ENCODE data around the gene TCF12. TPM values are rescaled to one million over a fixed set of nuclear protein-coding genes. Genes with fewer than 3 reads are reported as not detected.

The TCF12 gene
- total RNA-seq, 1 donor from 2014 or later = 78.6 TPM

- H3K27me3 Mint-ChIP-seq = no peaks in the 10 kb centered on the region
- no peak for DNase-seq
- peaks cover 3% of the 10 kb centered on the region for H3K4me1 Mint-ChIP-seq
- no peak overlapping the region for H3K27ac Mint-ChIP-seq
- intact Hi-C loops (cut with micrococcal nuclease) = no loop called here
- H3K9me3 Mint-ChIP-seq = peaks cover 4% of the 10 kb centered on the region
- no peak overlapping the region for H3K4me3 Mint-ChIP-seq
- peaks cover 4% of the 10 kb centered on the region for H3K36me3 Mint-ChIP-seq (ENCODE audit: low read depth)
Measured at GRCh38 chr15:57098896-57099295, 180.5 kb downstream of the TCF12 start.

- H3K27ac Mint-ChIP-seq = no peak overlapping the region
- intact Hi-C loops (cut with micrococcal nuclease) = no loop called here
- H3K9me3 Mint-ChIP-seq = peaks cover 4% of the 10 kb centered on the region
- peaks cover 4% of the 10 kb centered on the region for H3K36me3 Mint-ChIP-seq (ENCODE audit: low read depth)
- H3K4me3 Mint-ChIP-seq = no peak overlapping the region
- no peak for DNase-seq
- no peaks in the 10 kb centered on the region for H3K27me3 Mint-ChIP-seq
- H3K4me1 Mint-ChIP-seq = peaks cover 3% of the 10 kb centered on the region
Measured at GRCh38 chr15:57100136-57100539, 181.7 kb downstream of the TCF12 start.

GRCh38 chr15:57102858-57103257 is 184.4 kb downstream of the TCF12 start:
- Mint-ChIP-seq H3K4me3 (no peak overlapping the region), H3K27ac (no peak overlapping the region)
- intact Hi-C loops (cut with micrococcal nuclease) = no loop called here

GRCh38 chr15:57108296-57108695 is 189.9 kb downstream of the TCF12 start:
- peaks cover 4% of the 10 kb centered on the region for H3K4me1 Mint-ChIP-seq
- no peak overlapping the region for H3K27ac Mint-ChIP-seq
- peaks cover 4% of the 10 kb centered on the region for H3K9me3 Mint-ChIP-seq
- no peak overlapping the region for H3K4me3 Mint-ChIP-seq
- H3K27me3 Mint-ChIP-seq = no peaks in the 10 kb centered on the region
- H3K36me3 Mint-ChIP-seq (ENCODE audit: low read depth) = peaks cover 12% of the 10 kb centered on the region
- intact Hi-C loops (cut with micrococcal nuclease) = no loop called here
- DNase-seq = no peak

More at GRCh38 chr15:57102858-57103257, 184.4 kb downstream of the TCF12 start:
- H3K4me1 Mint-ChIP-seq = peaks cover 3% of the 10 kb centered on the region
- peaks cover 11% of the 10 kb centered on the region for H3K36me3 Mint-ChIP-seq (ENCODE audit: low read depth)
- peaks cover 8% of the 10 kb centered on the region for H3K9me3 Mint-ChIP-seq
- H3K27me3 Mint-ChIP-seq = no peaks in the 10 kb centered on the region
- no peak for DNase-seq

- no peak overlapping the region for H3K4me3 Mint-ChIP-seq
- H3K36me3 Mint-ChIP-seq (ENCODE audit: low read depth) = peaks cover 12% of the 10 kb centered on the region
- intact Hi-C loops (cut with micrococcal nuclease) = no loop called here
- H3K27ac Mint-ChIP-seq = no peak overlapping the region
- no peak for DNase-seq
- H3K27me3 Mint-ChIP-seq = no peaks in the 10 kb centered on the region
- peaks cover 4% of the 10 kb centered on the region for H3K9me3 Mint-ChIP-seq
- H3K4me1 Mint-ChIP-seq = peaks cover 4% of the 10 kb centered on the region
Measured at GRCh38 chr15:57109005-57109404, 190.6 kb downstream of the TCF12 start.

GRCh38 chr15:57111002-57111401 is 192.6 kb downstream of the TCF12 start:
- Mint-ChIP-seq H3K9me3 (peaks cover 4% of the 10 kb centered on the region), H3K27ac (no peak overlapping the region), H3K36me3 (ENCODE audit: low read depth) (peaks cover 10% of the 10 kb centered on the region), H3K27me3 (no peaks in the 10 kb centered on the region), H3K4me3 (no peak overlapping the region), H3K4me1 (peaks cover 4% of the 10 kb centered on the region)
- intact Hi-C loops (cut with micrococcal nuclease) = no loop called here
- DNase-seq = no peak

GRCh38 chr15:57112178-57112577 is 193.7 kb downstream of the TCF12 start:
- no peaks in the 10 kb centered on the region for H3K27me3 Mint-ChIP-seq
- H3K27ac Mint-ChIP-seq = no peak overlapping the region
- DNase-seq = no peak
- peaks cover 5% of the 10 kb centered on the region for H3K36me3 Mint-ChIP-seq (ENCODE audit: low read depth)
- H3K4me3 Mint-ChIP-seq = no peak overlapping the region
- H3K9me3 Mint-ChIP-seq = peaks cover 2% of the 10 kb centered on the region
- intact Hi-C loops (cut with micrococcal nuclease) = no loop called here
- H3K4me1 Mint-ChIP-seq = peaks cover 4% of the 10 kb centered on the region

GRCh38 chr15:57114070-57114469 is 195.6 kb downstream of the TCF12 start:
- intact Hi-C loops (cut with micrococcal nuclease) = no loop called here
- Mint-ChIP-seq H3K36me3 (ENCODE audit: low read depth) (no peaks in the 10 kb centered on the region), H3K27me3 (no peaks in the 10 kb centered on the region), H3K9me3 (no peaks in the 10 kb centered on the region), H3K27ac (no peak overlapping the region), H3K4me3 (no peak overlapping the region), H3K4me1 (peaks cover 12% of the 10 kb centered on the region)
- no peak for DNase-seq

GRCh38 chr15:57118013-57118799 is 199.8 kb downstream of the TCF12 start:
- H3K4me3 Mint-ChIP-seq = no peak overlapping the region
- intact Hi-C loops (cut with micrococcal nuclease) = no loop called here
- DNase-seq = no peak
- peaks cover 8% of the 10 kb centered on the region for H3K36me3 Mint-ChIP-seq (ENCODE audit: low read depth)
- H3K9me3 Mint-ChIP-seq = no peaks in the 10 kb centered on the region
- H3K4me1 Mint-ChIP-seq = peaks cover 27% of the 10 kb centered on the region
- peak overlapping the region; percentile 38 for H3K27ac Mint-ChIP-seq
- no peaks in the 10 kb centered on the region for H3K27me3 Mint-ChIP-seq

GRCh38 chr15:57122080-57122840 is 203.8 kb downstream of the TCF12 start:
- intact Hi-C loops (cut with micrococcal nuclease) = no loop called here
- H3K4me1 Mint-ChIP-seq = peaks cover 27% of the 10 kb centered on the region
- H3K27ac Mint-ChIP-seq = no peak overlapping the region
- H3K36me3 Mint-ChIP-seq (ENCODE audit: low read depth) = peaks cover 21% of the 10 kb centered on the region
- H3K9me3 Mint-ChIP-seq = no peaks in the 10 kb centered on the region
- no peak for DNase-seq
- no peaks in the 10 kb centered on the region for H3K27me3 Mint-ChIP-seq
- no peak overlapping the region for H3K4me3 Mint-ChIP-seq

- Mint-ChIP-seq H3K27ac (no peak overlapping the region), H3K4me3 (no peak overlapping the region), H3K9me3 (no peaks in the 10 kb centered on the region), H3K4me1 (peaks cover 15% of the 10 kb centered on the region), H3K36me3 (ENCODE audit: low read depth) (peaks cover 21% of the 10 kb centered on the region), H3K27me3 (no peaks in the 10 kb centered on the region)
- DNase-seq = no peak
- intact Hi-C loops (cut with micrococcal nuclease) = no loop called here
Measured at GRCh38 chr15:57124036-57124435, 205.6 kb downstream of the TCF12 start.

- intact Hi-C loops (cut with micrococcal nuclease) = no loop called here
- Mint-ChIP-seq H3K36me3 (ENCODE audit: low read depth) (peaks cover 22% of the 10 kb centered on the region), H3K27ac (no peak overlapping the region), H3K27me3 (no peaks in the 10 kb centered on the region), H3K4me1 (peaks cover 18% of the 10 kb centered on the region), H3K4me3 (no peak overlapping the region), H3K9me3 (no peaks in the 10 kb centered on the region)
- no peak for DNase-seq
Measured at GRCh38 chr15:57129064-57129463, 210.6 kb downstream of the TCF12 start.

- Mint-ChIP-seq H3K4me3 (no peak overlapping the region), H3K9me3 (no peaks in the 10 kb centered on the region), H3K36me3 (ENCODE audit: low read depth) (peaks cover 15% of the 10 kb centered on the region), H3K27me3 (no peaks in the 10 kb centered on the region), H3K27ac (peak overlapping the region; percentile 69), H3K4me1 (peaks cover 27% of the 10 kb centered on the region)
- intact Hi-C loops (cut with micrococcal nuclease) = loop anchor here (5.0 kb wide), 1 partner anchor 214 kb away; the partner anchor contains the start of gene TCF12
- no peak for DNase-seq
Measured at GRCh38 chr15:57130956-57131355, 212.5 kb downstream of the TCF12 start.

Measured in activated CD4-positive, alpha-beta T cell treated with anti-CD3 and anti-CD28 coated beads, Interleukin-2, amount 10 ng/mL, durations not matched to agents 24 days and 14 days (primary cell).